Stimulated activated CD4-positive, alpha-beta T cell treated with anti-CD3 and anti-CD28 coated beads, Interleukin-12 subunit alpha, Interleukin-12 subunit beta, amount 100 ng/mL, for 4 hours (primary cell): Measurements from ENCODE around the gene PPP6R2.

Experiments
- DNase-seq: peaks from one replicate; pipeline ENCODE4 v3.0.0-alpha.2; 2020

The PPP6R2 gene

GRCh38 chr22:50489363-50490243 is 146.5 kb downstream of the PPP6R2 start:
- no peak for DNase-seq

- no peak for DNase-seq
Measured at GRCh38 chr22:50490531-50491308, 147.6 kb downstream of the PPP6R2 start.
